ENCODE data around the gene PTPRR.

DNA sequence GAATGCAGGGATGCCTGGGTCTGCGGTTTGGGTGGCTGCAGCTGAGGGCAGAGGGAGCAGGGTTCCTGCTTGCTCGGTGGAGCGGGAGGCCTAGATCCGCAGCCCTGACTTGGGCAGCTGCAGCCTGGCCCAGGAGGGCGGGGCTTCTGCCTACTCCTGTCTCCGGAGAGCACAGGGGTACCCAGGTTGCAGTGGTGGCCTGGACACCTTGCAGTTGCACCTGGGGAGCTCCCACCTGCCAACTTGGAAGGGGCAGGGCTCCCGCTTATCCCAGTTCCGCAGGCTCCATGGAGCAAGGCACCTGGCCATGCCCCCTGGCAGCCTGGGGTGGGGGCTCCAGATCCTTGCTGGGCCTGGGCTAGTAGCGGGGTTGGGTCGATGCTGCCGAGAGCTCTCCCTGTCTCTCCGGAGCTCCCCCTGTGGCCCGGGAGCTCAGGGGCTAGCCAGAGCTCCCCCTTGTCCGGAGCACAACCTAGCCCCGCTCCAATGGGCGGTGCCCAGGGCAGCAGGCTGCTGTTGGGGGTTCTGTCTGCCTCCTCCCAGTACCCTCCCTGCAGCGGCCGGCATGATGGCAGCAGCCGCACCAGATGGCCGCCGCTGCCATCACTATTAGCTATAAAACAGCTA is 136.4 kb downstream of the PTPRR start:
- no peak for TF ChIP-seq POLR2AphosphoS5 (IDR thresholded peaks at IDR 0.05)
- TF ChIP-seq, protein P1, sequence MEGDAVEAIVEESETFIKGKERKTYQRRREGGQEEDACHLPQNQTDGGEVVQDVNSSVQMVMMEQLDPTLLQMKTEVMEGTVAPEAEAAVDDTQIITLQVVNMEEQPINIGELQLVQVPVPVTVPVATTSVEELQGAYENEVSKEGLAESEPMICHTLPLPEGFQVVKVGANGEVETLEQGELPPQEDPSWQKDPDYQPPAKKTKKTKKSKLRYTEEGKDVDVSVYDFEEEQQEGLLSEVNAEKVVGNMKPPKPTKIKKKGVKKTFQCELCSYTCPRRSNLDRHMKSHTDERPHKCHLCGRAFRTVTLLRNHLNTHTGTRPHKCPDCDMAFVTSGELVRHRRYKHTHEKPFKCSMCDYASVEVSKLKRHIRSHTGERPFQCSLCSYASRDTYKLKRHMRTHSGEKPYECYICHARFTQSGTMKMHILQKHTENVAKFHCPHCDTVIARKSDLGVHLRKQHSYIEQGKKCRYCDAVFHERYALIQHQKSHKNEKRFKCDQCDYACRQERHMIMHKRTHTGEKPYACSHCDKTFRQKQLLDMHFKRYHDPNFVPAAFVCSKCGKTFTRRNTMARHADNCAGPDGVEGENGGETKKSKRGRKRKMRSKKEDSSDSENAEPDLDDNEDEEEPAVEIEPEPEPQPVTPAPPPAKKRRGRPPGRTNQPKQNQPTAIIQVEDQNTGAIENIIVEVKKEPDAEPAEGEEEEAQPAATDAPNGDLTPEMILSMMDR (IDR thresholded peaks at IDR 0.05) = no peak
